Stimulated activated CD4-positive, alpha-beta T cell treated with anti-CD3 and anti-CD28 coated beads, Interleukin-15, amount 100 ng/mL, for 24 hours (primary cell): ENCODE results near the gene XYLT1.

Experiments used
- DNase-seq: peaks from one replicate; pipeline ENCODE4 v3.0.0-alpha.2; 2020

The XYLT1 gene

GRCh38 chr16:17392857-17393692 lies 77.7 kb downstream of the XYLT1 start:
- no peak for DNase-seq

GRCh38 chr16:17392127-17392856 lies 78.5 kb downstream of the XYLT1 start:
- no peak for DNase-seq

DNA sequence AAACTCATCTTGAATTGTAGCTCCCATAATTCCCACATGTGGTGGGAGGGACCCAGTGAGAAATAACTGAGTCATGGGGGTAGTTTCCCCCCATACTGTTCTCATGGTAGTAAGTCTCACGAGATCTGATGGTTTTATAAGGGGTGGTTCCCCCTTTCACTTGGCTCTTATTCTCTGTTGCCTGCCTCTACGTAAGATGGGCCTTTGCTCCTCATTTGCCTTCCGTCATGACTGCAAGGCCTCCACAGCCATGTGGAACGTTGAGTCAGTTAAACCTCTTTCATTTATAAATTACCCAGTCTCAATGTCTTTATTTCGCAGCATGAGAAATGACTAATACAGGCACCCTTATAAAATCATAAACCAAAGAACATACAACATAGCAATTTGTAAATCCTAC lies 79.0 kb downstream of the XYLT1 start:
- DNase-seq, result no peak

DNA sequence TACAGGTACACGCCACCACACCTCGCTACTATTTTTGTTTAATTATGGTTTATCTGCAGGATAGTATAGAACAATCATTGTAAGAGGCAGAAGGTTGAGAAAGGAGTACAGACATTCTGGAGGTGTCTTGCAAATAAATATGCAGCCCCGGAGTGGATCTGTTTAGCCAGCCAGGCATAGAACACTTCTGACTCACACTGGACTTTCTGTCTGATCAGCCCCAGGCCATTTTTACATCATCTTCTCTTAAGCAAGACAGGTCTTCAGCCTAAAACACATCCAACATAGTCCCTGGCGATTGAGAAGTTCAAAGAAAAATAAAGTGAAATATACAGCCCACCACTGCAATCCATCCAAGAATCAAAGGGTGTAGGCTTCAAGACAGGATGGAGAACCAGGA lies 81.4 kb downstream of the XYLT1 start:
- DNase-seq, result no peak

DNA sequence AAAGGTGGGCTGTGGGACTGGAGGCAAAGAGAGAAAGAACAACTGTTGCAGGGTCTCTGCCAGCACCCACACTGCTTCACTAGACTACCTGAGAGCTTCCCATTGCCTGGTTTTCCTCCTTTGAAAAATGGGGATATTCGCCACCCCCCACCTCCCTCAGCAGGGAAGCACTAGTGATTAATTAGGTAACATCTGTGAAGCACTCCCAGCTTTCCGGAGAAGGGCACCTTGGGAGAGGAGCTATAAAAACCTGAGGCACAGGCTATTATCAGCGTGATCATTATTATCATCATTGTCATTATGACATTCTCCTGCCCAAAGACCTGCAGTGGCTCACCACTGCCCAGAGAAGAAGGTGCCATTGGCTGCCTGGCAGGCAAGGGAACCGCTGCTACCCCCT lies 83.5 kb downstream of the XYLT1 start:
- no peak for DNase-seq

GRCh38 chr16:17386229-17386628 lies 84.5 kb downstream of the XYLT1 start:
- no peak for DNase-seq

DNA sequence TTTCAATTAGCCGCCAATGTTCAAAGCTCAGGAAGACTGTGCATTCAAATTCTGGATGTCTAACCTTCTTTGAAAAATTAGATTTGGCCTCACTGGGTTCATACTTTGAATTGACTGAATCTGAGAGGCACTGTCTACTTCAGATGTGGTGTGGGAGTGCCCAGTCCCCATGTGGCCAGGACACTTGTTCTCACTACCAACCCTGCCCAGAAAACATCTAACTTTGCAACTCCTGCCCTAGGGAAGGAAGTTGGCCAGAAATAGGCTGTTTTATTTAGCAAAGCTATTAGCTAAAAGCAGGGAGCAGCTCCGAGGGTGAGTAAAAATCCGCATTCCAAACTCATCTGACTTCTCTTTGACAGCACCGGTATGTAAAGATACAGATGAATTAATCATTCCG lies 86.3 kb downstream of the XYLT1 start:
- DNase-seq, result no peak

DNA sequence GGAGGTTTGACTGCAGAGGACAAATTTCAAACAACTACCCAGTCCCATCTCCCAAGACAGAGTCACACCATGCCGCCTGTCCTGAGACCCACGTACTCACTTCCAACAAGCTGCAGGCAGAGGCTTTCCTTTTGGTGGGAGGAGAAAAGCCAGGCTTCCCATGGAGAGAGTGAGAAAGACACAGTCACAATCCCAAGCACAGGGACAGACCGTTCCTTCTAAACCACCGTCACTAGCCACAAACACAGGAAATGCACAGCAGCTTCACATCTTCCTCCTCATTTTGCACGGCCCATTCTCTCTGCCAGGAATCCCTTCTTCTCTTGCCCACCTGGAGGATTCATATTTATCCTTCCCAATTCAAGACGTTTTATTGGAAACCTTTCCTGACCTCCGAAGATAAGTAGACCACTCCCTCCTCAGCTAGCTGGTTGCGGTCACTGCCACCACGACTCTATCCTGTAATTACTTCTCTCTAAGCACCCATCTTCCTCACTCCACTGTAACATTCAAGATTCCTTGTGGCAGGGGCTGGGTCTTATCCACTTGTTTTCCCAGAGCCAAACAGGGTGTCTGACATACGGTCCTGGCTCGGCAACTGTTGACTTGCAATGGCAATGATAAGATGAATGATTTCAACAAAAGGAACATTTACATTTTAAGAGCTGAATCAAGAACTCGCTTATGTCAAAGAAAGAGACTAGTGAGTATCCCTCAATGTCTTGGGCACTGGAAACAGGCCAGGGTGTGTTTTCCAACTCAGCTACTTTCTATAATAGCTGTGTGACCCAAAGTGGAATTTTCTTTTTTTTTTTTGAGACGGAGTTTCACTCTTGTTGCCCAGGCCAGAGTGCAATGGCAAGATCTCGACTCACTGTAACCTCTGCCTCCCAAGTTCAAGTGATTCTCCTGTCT lies 87.6 kb downstream of the XYLT1 start:
- DNase-seq, result no peak

- no peak for DNase-seq
These were observed 88.2 kb downstream of the XYLT1 start for GRCh38 chr16:17382514-17382913.

DNA sequence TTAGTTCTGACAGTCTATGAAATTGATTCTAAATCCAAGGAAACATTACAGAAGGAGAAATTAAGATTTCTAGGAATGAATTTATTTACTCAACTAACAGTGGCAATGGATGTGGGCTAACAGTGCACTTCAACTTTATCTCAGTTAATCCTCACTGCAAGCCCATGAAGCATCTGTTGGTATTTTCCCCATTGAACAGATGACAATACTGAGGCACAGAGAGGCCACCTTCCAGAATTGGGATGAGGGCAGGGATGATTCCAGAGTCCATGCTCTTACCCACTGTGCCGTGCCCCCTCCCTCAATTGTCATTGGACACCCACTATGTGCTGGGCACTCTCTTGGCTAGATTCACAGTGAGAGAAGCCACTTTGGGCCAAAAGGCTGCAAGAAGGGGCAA lies 89.0 kb downstream of the XYLT1 start:
- no peak for DNase-seq

- no peak for DNase-seq
These were observed 90.1 kb downstream of the XYLT1 start for GRCh38 chr16:17380613-17381012.

- no peak for DNase-seq
These were observed 91.6 kb downstream of the XYLT1 start for GRCh38 chr16:17379121-17379571.

GRCh38 chr16:17377360-17378324 lies 93.1 kb downstream of the XYLT1 start:
- no peak for DNase-seq

DNA sequence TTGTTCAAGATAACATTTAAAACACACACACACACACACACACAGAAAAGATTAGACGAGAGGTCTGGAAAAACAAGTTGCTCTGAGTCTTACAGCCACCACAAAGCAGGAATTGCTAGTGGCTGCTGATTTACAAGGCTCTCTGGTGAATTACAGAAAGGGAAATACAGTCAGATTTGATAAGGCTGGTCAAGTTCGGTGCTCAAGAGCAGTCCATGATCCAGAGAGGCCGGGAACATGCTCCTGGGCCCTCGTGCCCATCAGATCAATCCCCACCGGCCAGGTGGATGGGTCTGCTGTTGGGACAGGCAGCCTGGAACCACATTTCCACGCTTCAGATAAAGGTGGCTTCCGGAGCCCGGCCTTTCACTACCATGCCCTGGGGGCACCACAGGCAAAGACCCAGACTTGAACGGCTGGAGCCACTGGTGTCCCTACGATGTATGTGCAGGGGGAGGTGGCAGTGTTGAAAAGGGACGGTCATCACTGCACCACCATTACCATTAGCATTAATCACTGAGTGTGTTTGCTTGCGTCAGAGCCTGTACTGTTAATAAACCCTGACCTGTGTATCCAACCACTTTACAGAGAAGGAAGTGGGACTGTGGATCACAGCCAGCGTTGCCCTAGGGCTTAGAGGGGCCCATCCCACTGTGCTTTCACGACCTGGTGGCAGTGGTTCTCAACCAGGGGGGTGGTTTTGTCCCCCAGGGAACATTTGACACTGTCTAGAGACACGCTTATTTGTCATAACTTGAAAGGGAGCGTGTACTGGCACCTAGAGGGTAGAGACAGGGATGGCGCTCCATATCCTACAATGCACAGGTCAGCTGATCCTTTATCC lies 95.1 kb downstream of the XYLT1 start:
- DNase-seq, result no peak

DNA sequence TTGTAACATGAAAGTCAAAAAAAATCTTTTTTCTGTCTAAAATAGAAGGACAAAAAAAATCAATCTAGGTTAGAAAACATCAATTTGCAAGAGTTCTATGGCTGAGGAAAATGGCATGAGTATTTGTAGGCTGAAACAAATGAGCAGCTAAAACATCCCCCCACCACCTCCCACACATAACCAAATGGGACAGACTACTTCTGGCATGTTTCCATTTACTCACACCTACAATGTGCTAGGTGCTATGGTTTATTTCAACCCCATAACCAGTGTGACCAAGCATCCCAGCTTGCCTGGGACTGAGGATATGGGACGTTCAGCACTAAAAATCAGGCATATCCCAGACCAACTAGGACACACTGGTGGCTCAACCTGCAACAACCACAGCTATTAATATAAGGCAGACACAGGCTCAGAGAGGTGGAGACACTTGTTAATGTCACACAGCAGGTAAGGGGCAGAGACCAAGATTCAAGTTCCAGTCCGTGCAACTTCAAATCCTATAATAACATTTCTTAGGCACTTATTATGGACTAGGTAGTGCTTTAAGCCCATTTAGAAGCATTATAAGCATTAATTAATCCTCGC lies 96.0 kb downstream of the XYLT1 start:
- DNase-seq, result peak; percentile 37

DNA sequence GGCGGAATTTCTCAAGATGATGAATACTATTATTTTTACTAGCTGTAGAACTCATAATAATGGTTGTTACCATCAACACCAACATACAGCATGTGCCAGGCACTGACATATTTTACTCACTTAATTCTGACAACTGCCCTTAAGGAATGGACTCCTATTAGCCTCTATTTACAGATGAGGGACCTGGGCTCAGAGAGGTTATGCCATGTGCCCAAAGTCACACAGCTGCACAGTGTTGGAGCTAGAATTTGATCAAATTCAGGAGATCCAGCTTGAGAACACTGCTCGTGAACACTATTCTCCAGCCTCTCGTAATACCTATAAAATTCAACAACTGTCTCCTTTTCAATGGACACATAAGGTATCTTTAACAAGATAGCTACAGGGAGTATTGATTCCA lies 97.2 kb downstream of the XYLT1 start:
- DNase-seq, result no peak

- no peak for DNase-seq
These were observed 98.4 kb downstream of the XYLT1 start for GRCh38 chr16:17372386-17372785.

DNA sequence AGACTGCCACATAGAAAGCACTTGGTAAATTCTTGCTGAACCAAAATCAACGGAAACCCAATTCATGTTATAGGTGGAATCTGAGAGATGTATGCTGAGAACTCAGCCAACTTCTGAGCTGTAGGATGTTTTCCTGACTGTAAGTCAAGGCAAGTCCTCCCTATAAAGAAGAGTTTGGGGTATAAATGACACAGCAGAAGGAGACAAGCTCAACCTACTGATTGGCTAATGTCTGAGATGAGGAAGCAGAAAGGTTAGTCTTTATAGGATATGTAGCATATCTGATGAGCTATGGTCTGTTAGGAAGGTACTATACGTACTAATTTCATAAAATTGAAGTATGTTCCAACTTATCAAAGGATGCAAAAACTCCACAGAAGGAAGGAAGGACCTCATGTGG lies 99.5 kb downstream of the XYLT1 start:
- no peak for DNase-seq

- no peak for DNase-seq
These were observed 100.0 kb downstream of the XYLT1 start for GRCh38 chr16:17370731-17371285.

DNA sequence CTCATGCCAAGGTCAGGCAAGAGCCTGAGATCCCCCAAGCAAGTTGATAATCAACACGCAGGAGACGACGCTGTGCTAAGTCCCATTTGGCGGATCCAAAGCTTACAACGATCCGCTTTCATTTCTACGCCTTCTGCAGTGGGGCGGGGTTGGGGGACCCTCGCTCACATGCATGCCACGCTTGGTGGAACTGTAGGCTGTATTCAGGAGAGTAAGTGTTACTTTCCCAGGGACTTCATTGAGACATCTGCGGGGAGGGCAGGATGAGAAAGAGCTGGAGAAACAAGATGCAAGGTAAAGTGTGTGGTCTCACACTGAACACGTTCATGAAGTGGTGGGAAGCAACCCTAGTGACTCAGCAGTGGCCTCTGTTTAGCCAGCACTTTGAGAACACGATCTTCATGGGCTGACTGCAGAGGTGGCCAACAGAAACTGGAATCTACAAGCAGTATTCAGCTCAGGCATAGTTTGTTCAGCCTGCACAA lies 100.5 kb downstream of the XYLT1 start:
- DNase-seq, result peak; percentile 33
